GM19023 (cell line): ENCODE data around the gene CACNA2D1.
"Not testable (repeated sequence)": the region's sequence is repeated elsewhere in the genome, so short reads cannot be mapped to it uniquely, and the experiment has no call there.

Experiments
- ATAC-seq: cut with Tn5 transposase; IDR thresholded peaks from one replicate; pipeline ENCODE4 v1.9.1; 2021; ENCODE audit warnings: mild to moderate bottlenecking, moderate library complexity; ENCODE audit not compliant: unreplicated experiment

CACNA2D1 gene

GRCh38 chr7:82393840-82394220 is 49.7 kb downstream of the CACNA2D1 start:
- ATAC-seq = no peak

DNA sequence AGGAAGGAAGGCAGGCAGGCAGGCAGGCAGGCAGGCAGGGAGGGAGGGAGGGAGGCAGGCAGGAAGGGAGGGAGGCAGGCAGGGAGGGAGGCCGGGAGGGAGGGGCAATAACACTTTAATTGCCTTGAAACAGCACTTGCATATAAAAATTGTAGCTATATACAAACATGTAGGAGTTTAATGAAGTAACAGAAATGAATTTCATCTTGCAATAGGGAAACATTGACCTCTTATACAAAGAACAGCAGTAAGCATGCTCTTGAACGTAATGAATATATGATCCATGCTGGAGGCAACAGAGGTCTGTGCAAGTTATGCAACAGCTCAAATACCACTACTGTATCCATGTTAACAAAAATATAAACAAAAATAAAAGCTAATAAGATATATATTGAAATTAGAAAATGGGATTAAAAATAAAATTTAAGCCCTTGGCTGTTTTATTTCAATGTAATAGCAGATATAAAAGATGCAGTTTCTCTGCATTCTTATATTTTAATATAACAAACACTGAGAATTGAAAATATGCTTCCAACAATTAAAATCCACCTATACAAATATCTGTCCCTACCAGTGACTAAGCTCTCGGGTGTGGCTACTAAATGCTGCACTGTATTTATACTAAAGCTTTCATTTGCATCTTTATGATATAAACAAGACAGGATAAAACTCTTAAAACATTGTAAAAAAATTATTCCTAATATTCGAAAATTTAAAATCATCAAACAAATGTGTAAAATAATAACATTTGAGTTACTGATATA is 50.3 kb downstream of the CACNA2D1 start:
- no peak for ATAC-seq

DNA sequence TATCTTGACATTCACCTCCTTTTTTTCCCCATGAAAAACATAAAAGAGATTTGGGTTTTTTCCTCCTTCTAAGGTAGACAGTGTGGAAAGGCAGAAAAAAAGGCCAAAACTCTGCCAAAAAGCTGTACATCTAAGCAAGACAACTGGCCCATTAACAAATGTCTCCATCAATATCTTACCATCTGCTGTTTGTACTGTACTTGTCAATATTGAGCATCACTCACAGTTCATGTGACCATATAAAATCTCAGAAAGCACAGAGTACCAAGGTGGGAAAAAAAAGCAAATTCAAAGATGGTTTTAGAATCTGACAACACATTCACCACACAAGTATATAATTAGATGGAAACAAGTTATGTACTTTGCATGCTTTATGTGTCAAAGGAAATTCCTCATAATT is 52.6 kb downstream of the CACNA2D1 start:
- ATAC-seq = no peak

DNA sequence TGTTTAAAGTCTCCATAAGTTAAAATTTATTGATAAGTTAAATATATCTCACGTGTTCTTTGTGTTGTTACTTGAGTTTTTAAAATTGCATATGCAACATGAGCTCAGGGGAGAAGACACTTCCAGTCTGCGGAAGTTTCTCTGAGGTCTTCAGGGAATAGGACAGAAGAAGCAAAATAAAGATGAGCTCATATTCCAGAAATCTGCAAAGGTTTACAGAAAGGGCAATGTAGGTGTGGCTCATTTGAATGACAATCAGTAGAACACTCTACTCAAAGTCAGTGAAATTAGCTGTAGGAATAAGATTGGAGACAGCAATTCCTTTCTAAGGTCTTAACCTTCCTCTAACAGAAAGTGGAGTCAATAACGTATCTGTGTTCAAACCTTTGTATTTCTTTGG is 53.7 kb downstream of the CACNA2D1 start:
- no peak for ATAC-seq

DNA sequence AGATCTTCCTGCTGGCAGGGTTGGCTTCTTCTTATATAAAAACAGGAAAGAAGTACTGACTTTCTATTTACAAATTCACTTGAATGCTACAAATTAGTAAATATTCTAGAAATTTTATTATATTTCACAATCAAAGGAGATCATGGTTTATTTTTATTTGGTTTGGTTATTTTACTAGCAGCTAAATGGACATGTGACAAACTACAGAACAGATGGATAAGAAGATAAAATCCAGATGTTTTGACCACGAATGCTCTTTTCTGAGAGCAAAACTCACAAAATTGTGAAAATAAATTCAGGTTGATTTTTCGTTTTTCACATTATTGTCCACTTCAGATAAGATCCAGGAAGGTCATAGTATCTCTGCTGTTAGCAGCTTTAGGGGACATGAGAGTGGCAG is 55.4 kb downstream of the CACNA2D1 start:
- no peak for ATAC-seq

GRCh38 chr7:82386571-82386970 is 57.0 kb downstream of the CACNA2D1 start:
- ATAC-seq = not testable (repeated sequence)

- ATAC-seq = no peak
These were observed 58.8 kb downstream of the CACNA2D1 start for GRCh38 chr7:82384779-82385178.

DNA sequence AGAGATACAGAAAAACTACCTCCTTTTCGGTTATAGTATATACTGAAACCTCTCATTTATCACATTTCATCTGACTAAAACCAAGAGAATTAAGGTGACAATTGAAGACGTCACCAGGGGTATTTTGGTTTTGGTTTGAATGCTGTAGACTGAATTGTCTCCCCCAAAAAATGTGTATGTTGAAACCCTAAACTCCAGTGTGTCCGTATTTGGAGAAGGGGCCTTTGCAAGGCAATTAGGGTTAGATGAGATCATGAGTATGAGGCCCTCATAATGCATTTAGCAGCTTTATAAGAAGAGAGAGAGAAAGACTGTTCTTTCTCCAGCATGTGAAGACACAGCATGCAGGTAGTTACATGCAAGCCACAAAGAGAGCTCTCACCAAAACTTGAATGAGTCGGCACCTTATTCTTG is 59.5 kb downstream of the CACNA2D1 start:
- ATAC-seq = no peak

DNA sequence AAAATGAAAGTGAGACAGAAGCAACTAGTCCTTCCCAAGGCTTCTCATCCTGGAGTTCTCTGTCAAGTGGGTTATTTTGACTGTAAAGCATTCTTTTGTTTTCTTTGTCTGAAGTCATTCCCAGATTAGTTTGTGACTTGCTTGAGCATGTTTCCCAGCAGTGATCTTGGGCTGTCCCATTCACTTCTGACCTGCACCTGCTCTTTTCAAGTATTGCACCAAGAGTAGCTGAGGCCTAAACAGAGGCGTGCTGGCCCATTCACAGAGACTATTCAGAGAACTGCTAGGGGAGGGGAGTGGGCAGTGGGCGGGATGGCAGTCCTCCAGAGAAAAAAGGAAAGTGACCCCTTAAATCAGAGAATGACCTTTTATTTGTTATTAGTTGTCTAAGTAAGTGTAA is 61.3 kb downstream of the CACNA2D1 start:
- ATAC-seq = no peak

- no peak for ATAC-seq
These were observed 66.8 kb downstream of the CACNA2D1 start for GRCh38 chr7:82376739-82377138.

DNA sequence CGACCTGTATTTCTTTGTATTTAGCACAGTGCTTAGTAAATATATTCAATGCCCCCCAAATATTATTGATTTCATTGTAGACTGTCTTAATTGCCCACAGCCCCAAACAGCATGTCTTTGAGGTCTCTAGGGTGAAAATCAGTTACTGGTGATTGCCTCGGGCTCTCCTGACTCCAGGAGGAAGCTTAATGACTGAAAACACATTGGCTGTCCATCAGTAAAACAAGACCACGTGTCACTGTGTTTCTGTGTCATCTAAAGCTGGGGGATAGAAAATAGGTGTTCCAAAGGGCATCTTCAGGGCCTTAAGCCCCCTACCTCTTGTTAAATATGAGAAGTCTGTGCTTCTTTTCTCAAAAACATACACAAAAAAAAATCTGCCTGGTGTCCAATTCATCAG is 67.9 kb downstream of the CACNA2D1 start:
- ATAC-seq = no peak

- no peak for ATAC-seq
These were observed 68.4 kb downstream of the CACNA2D1 start for GRCh38 chr7:82375129-82375528.

GRCh38 chr7:82373926-82374635 is 69.5 kb downstream of the CACNA2D1 start:
- ATAC-seq = no peak

GRCh38 chr7:82364671-82365070 is 78.9 kb downstream of the CACNA2D1 start:
- no peak for ATAC-seq

- ATAC-seq = no peak
These were observed 79.5 kb downstream of the CACNA2D1 start for GRCh38 chr7:82364048-82364447.

- ATAC-seq = no peak
These were observed 81.4 kb downstream of the CACNA2D1 start for GRCh38 chr7:82362129-82362706.

DNA sequence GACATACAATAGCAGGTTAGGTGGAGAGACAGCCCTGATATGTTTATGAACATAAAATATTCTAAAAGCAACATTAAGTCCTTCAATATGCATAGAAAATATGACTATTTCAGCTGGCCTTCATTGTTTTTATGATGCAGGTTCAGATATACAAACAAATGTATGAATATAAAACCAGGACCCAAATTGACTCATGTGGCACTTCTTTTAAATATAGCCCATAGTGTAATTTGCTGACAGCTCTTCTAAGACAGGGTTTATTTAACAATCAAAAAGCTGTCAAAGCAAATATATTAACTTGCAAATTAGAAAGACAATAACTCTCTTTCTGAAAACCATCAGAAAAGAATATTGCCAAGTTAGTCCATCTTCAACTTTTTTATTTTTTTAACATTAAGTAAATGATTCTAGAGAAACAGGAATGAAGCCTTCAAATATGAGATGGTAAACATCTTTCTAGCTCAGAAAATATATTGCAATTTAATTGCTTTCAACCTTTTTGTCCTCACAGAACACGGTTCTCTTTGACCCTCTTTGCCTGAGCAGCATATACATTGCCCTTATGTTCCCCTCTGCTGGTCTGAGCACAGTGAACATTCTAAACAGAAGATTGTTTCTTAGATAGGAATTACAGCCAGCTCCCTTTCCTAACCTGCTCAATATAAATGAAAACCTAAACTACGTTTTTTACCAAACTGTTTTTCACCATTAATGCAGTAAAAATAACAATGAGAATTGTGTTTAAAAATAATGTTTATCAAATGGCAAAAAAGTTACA is 82.8 kb downstream of the CACNA2D1 start:
- ATAC-seq = no peak

DNA sequence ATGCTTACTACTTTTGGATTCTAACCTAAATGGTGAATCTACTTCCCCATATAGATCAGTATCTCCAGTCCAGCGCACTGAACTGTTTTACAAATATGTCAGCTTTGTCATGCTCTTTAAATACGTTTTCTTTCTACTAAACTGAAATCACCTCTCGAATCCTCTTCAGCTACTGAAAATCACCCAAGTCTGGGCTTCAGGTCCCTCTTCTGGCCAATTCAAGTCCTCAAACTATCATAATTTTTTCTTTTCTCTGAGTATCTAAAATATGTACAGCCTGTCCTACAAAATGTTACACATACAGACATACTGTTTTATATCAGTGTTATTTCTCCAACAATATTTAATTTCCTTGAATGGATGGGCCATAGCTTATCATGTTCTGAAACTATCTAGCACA is 84.2 kb downstream of the CACNA2D1 start:
- no peak for ATAC-seq

- ATAC-seq = no peak
These were observed 84.7 kb downstream of the CACNA2D1 start for GRCh38 chr7:82358923-82359322.

GRCh38 chr7:82358009-82358578 is 85.5 kb downstream of the CACNA2D1 start:
- no peak for ATAC-seq

DNA sequence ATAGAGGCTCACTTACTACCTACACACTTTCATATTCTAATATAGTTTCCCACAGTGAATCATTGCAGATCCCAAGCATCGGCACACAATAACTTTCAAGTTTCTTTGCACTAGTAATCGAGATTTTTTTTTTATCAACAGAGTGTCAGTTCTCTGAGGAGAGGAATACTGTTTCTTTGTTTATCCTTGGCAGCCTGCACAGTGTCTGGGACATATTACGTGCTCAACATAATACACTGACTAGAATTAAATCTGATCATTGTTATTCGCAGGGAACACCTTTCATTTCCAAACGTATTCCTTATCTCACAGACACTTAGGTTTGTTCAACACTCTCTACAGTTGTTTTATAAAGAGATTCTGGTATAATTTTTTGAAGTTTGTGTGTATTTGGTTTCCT is 95.3 kb downstream of the CACNA2D1 start:
- no peak for ATAC-seq
